ENCODE data around the gene SMAD6. TPM values are rescaled to one million over a fixed set of nuclear protein-coding genes. Genes with fewer than 3 reads are reported as not detected.

The SMAD6 gene
- total RNA-seq, 1 experiment from 2014 or later: 2.4 TPM

DNA sequence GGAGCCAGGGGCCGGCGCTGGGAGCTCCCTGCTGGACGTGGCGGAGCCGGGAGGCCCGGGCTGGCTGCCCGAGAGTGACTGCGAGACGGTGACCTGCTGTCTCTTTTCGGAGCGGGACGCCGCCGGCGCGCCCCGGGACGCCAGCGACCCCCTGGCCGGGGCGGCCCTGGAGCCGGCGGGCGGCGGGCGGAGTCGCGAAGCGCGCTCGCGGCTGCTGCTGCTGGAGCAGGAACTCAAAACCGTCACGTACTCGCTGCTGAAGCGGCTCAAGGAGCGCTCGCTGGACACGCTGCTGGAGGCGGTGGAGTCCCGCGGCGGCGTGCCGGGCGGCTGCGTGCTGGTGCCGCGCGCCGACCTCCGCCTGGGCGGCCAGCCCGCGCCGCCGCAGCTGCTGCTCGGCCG, 1.5 kb downstream of the SMAD6 start:
- no peak for DNase-seq (ENCODE audit: low read depth)

DNA sequence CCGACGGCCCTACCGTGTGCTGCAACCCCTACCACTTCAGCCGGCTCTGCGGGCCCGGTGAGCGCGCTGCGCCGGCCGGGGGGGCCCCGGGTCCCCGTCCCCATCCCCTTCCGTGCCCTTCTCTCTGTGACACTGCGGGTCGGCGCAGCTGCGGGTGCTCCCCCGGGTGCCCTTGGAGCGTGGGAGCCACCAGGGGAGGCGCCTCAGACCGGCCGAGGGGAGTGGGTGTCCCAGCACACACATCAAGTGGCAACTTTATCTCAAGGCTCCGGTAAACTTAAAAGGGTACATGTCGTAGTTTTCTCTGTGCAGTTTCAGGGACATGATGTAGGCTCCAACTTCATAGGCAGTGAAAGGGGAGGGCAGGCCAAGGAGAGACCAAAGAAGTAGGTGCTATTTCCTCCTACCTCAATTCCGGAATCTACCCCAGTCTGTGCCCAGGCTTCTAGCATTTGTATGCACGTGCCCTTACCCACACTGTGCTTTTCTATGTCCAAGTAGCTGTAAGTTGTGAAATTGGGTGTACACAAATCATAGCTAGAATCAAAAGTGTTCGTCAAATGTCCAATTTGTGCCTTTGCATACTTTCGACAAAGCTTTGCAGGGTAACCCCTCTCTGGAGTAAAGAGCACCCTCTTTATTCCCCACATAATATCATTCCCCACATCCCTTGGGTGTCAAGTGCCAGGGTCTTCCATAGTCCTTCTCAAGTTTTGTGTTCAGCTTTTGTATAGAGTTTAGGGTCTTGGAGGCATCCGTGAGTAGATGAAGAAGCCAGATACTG, 2.2 kb downstream of the SMAD6 start:
- no peak for DNase-seq (ENCODE audit: low read depth)

DNA sequence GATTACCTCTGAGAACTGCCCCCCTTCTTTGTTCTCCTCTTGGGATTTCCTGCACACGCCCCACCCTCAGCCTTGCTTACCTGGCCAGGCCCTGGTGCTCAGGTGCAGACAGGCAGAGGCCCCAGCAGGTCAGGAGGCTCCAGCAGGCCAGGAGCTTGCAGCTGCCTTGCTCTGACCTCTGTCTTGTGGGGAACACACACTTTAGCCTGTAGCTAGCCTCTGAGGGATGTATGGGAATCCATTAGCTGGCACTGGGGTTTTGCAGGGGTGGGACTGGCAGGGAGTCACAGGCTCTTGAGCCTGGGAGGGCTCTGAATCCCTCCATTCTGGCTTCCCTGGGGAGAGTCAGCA, 2.7 kb downstream of the SMAD6 start:
- no peak for DNase-seq (ENCODE audit: low read depth)

DNA sequence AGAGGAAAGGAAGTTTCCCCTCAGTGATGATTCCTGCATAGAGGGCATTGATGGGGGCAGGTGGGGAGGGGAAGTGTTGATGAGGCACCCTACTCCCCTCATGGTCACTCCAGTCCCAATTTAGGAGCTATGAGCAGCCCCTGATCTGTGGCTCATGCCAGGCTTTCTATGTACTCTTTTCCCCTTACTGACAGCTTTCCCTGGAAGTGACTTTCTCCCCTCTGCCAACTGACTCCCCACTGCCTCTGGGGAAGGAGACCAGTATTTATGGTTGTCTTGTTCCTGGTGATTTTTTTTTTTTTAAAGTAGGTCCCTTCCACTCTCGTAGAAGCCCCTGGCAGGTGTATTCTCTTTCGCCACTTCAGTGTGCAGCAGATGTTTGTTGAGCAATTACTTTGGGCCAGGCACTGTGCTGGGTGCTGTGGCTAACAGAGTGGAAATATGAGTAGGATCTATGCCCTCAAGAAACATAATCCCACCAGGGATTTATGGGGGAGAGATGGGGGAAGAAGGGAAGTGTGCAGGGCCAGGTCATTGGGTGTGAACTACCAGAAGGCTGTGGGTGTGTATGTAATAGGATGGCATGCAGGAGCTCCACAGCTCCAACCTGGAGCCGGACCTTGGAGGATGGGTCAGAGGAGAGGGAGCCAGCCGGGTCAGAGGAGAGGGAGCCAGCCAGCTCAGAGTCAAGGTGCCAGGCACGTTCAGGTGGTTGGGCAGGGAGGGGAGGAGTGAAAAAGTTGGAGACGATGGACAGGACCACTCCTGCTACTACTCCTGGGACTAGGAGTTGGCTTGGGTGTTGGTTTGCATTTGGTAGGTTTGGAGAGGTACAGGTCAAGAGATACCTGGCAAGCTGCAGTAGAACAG, 3.5 kb downstream of the SMAD6 start:
- no peak for DNase-seq (ENCODE audit: low read depth)

DNA sequence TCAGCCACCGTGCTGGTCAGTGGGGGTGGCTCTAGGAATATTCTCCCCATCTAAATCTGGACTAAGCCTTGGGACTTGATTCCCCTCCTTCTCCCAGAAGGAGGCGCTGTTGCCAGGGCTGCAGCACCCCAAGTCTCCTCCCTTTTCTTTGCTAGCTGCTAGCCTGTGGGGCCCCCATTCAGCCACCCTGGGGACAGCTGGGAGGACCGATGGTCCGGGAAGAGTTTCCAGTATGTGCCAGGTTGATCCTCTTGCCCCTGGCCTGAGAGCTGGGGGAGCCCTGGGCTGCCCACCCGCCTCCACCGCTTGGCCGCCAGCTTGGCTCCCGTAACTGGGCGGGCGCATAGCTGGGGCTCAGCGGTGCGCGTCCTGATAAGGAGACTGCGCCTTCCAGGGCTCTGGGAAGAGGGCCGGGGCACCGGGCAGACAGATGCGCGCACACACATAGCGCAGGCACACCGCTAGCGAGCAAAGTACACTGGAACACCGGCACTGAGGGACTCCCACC, 4.2 kb downstream of the SMAD6 start:
- DNase-seq (ENCODE audit: low read depth): no peak

DNA sequence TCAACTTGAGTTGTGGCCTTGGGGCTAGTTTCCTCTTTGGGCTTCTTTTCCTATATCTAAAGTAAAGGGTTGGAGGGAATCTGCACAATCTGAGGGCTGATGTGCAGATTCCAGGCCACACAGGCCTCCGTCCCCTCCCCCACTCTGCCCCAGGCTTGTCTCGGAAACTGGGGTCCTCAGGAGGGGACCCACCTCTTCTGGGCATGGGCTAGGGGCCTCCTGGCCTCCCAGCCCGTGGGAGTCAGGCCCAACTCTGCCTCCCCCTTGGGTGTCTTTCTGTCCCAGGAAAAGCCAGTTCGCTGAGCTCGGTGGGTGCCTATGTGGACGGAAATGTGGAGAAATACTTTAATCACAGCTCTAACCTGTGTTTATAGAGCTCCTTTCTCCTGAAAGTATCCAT, 4.8 kb downstream of the SMAD6 start:
- DNase-seq (ENCODE audit: low read depth): no peak

DNA sequence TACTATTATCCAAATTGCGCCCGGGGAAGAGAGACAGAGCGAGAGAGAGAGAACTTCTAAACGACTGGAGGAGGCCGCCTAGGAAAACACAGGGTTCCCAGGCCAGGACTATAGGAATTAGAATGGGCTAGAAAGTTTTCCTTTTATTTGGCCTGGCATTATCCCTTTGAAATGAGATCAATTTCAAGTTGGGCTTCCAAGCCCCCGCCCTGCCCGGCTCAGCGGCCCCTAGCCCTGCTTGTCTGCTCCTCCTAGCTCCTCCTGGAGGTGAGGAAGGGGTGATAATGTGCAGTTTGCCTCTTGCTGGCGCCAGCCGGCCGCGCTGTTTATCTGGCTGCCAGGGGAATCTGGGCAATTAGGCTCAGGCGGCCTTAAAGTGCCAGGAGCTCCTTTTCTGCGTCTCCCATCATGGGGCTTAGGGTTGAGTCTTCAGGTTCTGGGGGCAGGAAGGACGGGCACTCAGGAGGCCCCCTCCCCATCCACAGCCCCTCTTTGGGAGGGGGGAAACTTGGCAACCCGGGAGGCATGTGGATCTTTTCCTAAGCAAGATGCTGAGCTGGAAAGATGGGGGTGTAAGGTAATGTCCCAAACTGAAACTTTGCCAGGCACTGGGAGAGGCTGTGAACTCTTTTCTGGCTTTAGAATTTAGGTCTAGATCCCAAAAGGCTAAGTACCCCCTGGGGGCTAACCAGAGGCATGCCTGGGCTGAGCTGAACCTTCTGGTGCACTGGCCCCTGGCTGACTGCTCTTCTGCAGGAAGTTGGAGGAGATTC, 5.5 kb downstream of the SMAD6 start:
- DNase-seq (ENCODE audit: low read depth): no peak

DNA sequence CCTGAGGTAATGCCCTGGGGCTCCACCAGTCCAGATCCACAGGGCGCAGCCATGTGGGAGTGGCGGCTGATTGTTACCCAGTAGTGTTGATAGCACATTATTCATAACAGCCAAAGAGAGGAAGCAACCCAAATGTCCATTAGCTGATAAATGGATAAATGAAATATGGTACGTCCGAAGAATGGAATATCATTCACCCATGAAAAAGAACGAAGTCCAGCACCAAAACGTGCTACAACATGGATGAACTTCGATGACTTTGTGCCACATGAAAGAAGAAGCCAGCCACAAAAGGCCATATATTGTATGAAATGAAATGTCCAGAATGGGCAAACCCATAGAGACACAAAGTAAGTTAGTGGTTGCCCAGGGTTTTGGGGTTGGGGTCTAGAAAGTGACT, 6.4 kb downstream of the SMAD6 start:
- DNase-seq (ENCODE audit: low read depth): no peak

DNA sequence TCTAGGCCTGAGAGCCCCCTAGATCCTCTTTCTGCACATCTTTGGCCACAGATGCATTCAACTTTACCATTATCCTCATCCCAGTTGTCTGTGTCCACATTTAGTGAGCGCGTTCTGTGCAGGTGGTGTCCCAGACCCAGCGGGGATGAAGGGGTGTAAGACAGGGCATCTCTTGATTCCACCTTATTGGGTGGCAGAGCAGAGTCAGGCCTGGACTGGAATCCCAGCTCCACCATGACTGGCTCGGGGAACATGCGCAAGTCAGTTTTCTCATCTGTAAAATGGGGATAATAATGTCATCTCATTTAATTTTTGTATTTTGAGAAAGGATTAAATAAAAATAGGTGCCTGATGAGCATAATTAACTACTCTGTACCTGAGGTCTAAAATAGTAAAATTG, 7.8 kb downstream of the SMAD6 start:
- DNase-seq (ENCODE audit: low read depth): no peak

DNA sequence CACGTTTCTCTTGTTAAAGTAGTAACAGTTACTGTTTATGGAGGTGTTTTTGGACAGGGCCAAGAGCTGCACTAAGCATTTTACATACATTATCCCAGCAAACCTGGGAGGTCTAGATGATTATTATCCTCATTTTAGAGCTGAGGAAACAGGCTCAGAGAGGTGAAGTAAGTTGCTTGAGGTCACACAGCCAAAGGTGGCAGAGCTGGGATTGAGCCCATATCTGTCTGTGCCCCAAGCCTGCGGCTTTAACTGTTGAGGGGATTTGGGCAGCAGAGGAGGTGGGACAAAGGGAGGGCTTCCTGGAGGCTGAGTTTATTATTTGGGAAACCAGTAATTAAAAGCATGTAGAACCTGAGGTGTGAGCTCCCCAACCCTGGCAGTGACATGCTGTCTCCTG, 9.2 kb downstream of the SMAD6 start:
- DNase-seq (ENCODE audit: low read depth): no peak

DNA sequence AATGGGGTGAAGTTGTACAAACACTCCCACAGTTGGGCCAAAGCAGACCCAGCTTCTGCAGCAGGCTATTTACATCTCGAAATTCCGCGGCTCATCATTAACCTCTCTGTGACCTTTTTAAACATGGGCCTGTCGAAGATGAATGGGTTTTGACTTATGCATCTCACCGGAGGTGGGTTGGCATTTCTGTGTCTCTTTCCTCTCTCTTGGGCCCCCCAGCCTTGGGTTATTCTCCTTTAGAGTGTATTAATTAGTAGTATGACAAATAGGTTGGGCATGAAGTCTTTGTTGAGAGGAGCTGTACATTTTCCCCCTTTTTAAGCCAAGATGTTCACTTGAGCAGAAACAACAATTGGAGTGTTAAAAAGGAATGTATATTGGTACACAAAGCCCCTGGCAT, 9.8 kb downstream of the SMAD6 start:
- no peak for DNase-seq (ENCODE audit: low read depth)

DNA sequence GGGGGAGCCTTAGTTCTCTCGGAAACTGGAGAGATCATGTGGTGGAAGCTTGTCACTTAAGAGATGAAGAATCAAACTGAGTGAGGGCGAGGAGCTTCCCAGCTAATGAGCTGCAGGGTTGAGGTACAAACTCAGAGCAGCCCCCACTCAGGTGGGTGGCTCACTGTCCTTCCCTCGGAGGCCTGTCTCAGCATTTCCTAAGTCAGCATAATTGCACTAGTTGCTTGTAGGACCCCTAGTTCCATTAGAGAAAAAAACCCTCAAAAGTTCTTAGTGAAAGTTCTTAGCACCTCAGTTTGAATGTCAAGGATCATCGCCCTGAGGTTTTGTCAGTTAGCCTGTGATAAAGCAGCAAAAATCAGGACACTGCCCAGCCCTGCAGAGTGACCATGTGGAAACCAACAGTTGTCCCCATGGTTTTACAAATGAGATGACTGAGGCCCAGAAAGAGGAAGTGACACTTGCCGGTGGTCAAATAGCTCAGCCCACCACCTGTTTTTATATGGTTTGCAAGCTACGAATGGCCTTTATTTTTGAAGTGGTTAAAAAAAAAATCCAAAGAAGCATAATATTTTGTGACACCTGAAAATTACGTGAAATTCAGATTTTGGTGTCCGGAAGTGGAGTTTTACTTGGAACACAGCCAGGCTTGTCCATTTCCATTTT, 11.9 kb downstream of the SMAD6 start:
- DNase-seq (ENCODE audit: low read depth): no peak

DNA sequence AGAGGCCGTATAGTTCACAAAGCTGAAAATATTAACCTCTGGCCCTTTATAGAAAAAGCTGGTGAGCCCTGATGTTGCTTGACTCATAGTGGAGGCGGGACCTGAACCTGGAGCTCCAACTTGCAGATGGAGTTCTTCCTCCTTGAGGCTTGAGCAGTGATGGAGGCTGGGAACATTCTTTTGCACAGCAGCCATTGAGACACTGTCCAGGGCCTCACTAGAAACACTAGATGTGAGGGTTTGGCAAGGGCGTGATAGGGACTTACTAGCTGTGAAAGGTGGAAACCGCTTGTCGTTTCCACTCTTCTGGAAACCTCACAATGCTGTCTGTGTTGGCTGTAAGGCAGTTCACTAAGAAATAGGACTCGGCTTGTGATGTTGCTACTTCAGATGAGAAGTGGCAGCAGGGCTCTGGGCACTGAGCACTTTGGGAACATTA, 12.5 kb downstream of the SMAD6 start:
- no peak for DNase-seq (ENCODE audit: low read depth)

DNA sequence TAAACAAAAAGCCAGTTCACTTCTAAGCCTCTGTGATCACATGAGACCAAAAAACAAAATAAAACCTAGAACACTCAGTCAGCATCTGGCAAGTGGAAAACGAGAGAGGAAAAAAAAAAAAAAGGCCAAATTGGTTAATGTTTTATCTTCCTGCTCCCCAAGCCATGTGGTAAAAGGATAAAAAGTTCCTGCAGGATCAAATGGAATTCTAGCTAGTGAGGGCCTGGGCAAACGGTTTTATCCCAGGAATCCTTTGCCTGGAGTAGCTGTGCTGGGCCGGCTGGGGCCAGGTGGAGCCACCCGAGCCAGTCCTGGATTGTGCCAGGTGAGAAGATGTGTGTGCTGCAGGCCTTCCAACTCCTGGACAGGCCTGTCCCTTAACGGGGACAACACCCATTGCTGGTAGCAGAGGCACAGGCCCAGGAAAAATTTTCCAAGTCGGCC, 13.2 kb downstream of the SMAD6 start:
- no peak for DNase-seq (ENCODE audit: low read depth)

DNA sequence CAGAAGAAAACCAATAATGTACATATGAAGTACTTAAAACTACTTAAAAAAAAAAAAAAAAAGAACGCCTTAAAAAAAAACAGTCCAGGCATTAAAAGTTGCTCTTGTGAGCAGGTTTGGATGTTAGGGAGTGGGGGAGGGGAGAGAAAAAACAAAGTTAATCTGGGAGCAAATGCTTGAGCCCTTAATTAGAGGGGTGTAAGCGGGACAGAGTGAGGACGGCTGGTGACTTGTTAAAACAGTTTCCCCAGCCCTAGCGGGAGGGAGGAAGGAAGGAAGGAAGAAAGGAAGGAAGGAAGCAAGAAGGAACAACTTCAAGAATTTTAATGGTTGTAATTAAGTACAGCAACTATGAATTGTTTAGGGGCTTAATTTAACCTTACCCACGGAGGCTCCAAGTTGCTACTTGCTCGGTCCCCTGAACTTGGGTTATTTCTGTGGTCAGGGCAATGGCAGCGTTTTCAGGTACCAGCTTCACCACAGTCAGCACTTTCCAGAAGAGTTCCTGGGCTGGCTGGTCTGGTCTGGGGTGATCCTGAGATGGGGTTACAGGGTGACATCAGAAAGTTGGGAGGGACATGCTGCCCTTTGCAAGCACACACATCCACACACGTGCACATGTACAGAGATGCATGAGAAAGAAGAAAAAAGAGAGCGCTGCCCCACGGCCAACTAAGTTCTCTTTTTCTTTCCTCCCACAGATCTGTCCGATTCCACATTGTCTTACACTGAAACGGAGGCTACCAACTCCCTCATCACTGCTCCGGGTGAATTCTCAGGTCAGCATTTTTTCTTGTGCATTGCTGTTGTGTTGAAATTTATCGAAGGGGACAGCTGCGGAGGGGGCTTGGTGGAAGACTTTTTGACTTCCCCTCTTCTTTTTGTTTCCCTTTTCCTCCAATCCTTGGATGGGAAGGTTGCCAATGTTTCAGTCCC, 14.0 kb downstream of the SMAD6 start:
- no peak for DNase-seq (ENCODE audit: low read depth)

DNA sequence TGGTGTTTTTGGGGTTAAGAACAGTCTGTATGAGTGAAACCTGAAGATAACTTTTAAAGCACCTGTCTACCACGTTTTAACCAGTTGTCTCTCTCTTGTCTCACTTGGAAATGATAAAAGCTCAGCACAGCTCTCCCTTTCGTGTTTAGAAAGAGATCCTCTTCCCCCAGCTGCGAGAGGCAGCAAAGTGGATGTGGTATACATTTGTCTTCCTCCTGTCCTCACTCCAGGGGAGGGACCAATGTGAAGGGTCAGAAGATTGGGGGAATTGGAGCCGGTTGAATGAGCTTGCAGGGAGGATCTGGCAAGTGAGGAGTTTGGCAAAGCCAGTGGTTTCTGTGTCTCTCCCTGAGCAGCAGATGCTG, 14.6 kb downstream of the SMAD6 start:
- no peak for DNase-seq (ENCODE audit: low read depth)

DNA sequence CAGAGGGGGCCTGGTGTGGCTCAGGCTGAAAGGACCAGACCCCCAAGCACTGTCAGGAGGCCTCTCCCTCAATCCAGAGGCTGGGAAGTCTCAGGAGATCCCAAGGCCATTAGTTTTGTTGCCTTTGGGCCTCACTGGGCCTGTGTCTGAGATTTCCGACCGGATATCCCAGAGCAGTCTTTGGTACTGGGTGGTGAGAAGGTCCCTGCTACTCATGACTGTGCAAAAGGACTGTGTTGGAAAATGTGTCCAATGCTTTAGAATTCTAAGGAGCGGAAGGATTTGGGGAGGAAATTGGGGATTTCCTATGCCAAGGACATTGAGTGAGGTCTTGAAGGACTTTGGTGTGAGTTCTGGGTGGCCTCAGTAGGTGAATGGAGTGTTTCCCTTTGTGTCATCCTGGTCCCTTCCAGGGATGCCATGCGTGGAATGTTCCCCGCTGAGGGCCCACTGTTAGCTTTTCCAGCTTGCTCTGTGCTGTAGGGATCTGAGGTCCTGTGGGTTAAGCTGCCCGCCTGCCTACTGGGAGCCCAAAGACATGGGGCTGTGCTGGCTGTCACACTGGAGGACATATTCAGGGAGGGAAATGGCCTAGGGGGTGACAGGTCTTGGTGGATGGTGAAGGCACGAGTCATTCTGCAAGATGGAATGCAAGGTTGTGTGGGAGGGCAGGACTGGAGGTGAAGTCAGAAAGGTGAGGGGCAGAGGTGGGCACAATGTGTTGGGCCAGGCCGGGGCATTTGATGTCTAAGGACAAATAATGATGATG, 16.4 kb downstream of the SMAD6 start:
- DNase-seq (ENCODE audit: low read depth): no peak

DNA sequence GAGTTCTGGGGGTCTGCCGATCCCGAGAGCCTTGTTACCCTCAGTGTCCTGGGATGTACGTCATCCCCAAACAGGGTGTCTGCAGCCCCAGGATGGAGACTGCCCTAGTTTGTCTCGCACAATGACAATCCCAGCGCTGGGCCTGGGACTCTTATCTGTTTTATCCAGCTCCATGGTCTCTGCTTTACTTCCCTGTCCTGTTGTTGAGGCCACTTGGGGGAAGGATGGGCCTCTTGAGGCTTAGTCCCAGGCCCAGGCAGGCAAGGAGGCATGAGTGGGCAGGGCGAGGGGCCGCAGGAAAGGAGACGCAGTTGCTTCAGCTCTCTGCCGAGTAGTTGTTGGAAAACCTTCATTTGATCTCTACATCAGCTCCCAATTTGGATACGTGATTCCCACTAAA, 17.4 kb downstream of the SMAD6 start:
- no peak for DNase-seq (ENCODE audit: low read depth)

DNA sequence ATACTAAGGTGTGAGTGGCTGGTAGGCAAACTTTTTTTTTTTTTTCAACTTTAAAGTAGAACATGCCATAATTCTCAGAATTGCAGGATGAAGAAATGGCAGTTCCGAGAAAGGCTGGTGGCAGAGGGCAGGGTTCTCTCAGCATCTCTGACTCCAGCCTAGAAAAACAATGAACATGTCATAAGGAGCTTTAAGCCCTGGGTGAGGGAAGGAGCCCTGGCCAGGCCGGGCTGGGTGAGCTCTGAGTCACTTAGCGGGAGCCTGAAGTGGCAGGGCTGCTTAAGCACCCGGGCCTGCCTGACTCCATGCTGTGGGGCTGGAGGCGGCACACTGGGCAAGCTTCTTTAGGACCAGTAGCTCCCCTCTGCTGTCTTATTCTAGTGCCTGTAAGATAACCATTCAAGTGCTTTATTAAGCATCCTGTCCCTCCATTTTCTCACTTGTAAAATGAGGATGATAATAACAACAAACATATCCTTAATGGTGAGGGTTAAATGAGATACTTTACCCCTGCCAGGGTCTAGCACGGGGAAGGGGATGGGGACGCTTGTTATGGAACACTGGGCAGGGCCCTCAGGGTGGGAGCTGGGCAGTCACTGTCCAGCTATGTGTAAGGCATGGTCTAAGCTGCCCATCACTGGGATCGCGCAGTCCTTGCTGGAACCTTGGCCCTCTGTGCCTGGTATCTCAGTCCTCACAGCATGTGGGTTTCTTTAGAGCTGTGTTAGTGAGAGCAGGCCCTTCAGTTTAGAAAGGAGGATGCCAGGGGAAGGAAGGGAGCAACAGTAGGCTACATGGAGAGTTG, 18.4 kb downstream of the SMAD6 start:
- DNase-seq (ENCODE audit: low read depth): peak; percentile 71
